GM19468 (cell line): ENCODE measurements around the gene TVP23C.

Source experiments
- ATAC-seq: cut with Tn5 transposase; IDR thresholded peaks from one replicate; pipeline ENCODE4 v1.9.1; 2021; ENCODE audit warnings: mild to moderate bottlenecking, moderate library complexity, moderate number of reproducible peaks; ENCODE audit not compliant: unreplicated experiment; ENCODE audit errors: extremely low read depth

The TVP23C gene

GRCh38 chr17:15498107-15498506 is 65.2 kb downstream of the TVP23C start:
- ATAC-seq = no peak

- no peak for ATAC-seq
Measured at GRCh38 chr17:15496735-15497670, 66.3 kb downstream of the TVP23C start.

GRCh38 chr17:15494821-15495220 is 68.5 kb downstream of the TVP23C start:
- no peak for ATAC-seq

GRCh38 chr17:15493693-15494035 is 69.6 kb downstream of the TVP23C start:
- no peak for ATAC-seq

GRCh38 chr17:15492791-15493692 is 70.2 kb downstream of the TVP23C start:
- ATAC-seq = no peak

- no peak for ATAC-seq
Measured at GRCh38 chr17:15492186-15492585, 71.1 kb downstream of the TVP23C start.

- ATAC-seq = no peak
Measured at GRCh38 chr17:15490634-15491261, 72.5 kb downstream of the TVP23C start.

- no peak for ATAC-seq
Measured at GRCh38 chr17:15488557-15488956, 74.7 kb downstream of the TVP23C start.

GRCh38 chr17:15485045-15485444 is 78.2 kb downstream of the TVP23C start:
- ATAC-seq = no peak

- ATAC-seq = no peak
Measured at GRCh38 chr17:15483431-15483830, 79.9 kb downstream of the TVP23C start.

GRCh38 chr17:15482476-15482875 is 80.8 kb downstream of the TVP23C start:
- ATAC-seq = no peak

- ATAC-seq = no peak
Measured at GRCh38 chr17:15481481-15481880, 81.8 kb downstream of the TVP23C start.

- ATAC-seq = no peak
Measured at GRCh38 chr17:15480204-15480603, 83.1 kb downstream of the TVP23C start.

- no peak for ATAC-seq
Measured at GRCh38 chr17:15479703-15480102, 83.6 kb downstream of the TVP23C start.

GRCh38 chr17:15478845-15479244 is 84.4 kb downstream of the TVP23C start:
- ATAC-seq = no peak

GRCh38 chr17:15475631-15476354 is 87.5 kb downstream of the TVP23C start:
- ATAC-seq = no peak

GRCh38 chr17:15472891-15473290 is 90.4 kb downstream of the TVP23C start:
- ATAC-seq = no peak

GRCh38 chr17:15470536-15470935 is 92.7 kb downstream of the TVP23C start:
- ATAC-seq = no peak

GRCh38 chr17:15469260-15469659 is 94.0 kb downstream of the TVP23C start:
- no peak for ATAC-seq

- no peak for ATAC-seq
Measured at GRCh38 chr17:15468126-15468525, 95.2 kb downstream of the TVP23C start.
